ENCODE results near the gene KCNC2.

DNA sequence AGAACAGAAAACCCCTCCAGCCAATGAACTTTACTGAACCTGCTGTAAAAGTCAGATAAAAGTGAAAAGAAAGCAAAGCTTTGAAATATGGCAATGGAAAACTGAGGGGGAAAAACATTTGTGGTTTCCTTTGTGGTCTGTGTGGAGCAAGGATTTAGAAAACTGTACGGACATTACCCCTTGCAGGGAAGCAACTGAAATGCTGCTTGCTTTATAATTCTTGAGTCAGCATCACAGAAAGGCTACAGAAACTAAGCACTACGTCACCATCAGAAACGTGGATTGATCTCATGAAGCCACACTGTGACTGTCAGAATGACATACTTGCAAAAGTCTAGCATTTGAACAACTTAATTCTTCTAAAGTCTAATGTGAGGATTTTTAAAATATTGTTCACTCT lies 2.4 kb upstream of the KCNC2 start:
- TF ChIP-seq CTCF (IDR thresholded peaks at IDR 0.05; ENCODE audit: low read length) = no peak
- no peak for TF ChIP-seq EZH2phosphoT487 (IDR thresholded peaks at IDR 0.05; ENCODE audit: low read length)

Measured in MM.1S (cell line).